HG03060 (cell line): Measurements from ENCODE around the gene CCDC92.

ENCODE experiments used
- ATAC-seq: cut with Tn5 transposase; IDR thresholded peaks from one replicate; pipeline ENCODE4 v1.9.1; 2021; ENCODE audit warnings: low read depth, moderate number of reproducible peaks; ENCODE audit not compliant: unreplicated experiment

CCDC92 gene

DNA sequence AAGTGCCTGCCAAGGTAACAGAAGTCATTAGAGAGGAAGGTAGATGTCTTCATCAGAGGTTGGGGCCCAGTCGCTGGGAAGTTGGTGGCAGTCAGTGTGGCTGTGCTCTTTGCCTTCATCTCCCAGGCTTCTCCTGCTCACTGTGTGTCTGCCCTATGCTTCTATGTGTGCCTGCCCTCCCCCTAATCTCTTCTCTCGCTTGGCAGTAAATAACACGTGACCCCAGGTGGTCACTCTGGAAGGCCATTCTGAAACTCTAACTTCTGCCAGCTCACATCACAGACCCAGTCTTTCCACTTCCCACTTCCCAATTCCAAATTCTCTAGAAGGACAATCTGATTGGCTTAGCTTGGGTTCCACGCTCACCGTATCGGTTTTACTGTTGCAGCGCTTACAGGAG, 9.6 kb upstream of the CCDC92 start:
- no peak for ATAC-seq

DNA sequence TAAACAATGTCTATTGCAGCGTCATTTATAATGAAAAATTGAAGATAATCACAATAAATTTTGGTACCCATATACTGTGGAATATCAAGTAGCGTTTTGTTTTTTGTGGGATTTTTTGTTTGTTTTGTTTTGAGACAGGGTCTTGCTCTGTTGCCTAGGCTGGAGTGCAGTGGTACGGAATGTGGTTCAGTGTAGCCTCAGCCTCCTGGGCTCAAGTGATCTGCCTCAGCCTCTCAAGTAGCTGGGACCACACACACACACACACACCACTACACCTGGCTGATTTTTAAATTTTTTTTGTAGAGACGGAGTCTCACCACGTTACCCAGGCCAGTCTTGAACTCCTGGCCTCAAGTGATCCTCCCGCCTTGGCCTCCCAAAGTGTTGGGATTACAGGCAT, 6.9 kb upstream of the CCDC92 start:
- ATAC-seq = no peak

DNA sequence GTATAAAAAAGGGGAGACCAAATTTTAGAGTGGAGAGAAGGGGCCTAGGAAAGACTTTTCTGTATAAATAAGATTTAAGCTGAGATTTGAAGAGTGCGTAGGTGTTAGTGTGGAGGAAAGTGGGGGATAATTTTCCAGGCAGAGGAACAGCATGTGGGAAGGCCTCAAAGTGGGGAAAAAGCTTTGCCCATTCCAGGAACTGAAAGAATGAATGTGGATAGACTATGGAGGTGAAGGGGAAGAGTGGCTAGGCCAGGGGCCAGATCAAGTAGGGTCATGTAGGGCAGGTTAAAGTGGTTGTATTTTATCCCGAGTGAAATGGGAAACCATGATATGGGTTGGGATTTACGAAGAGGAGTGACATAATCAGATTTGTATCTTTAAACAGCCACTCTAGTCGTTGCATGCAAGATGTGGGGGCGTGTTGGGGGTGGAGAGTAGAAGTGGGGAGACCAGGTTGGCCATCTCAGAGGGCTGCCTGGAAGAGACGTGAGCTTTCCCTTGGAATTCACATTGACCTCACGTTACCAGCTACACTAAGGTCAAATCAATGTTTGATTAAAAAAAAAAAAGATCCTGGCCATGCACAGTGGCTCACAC, 3.7 kb upstream of the CCDC92 start:
- no peak for ATAC-seq

DNA sequence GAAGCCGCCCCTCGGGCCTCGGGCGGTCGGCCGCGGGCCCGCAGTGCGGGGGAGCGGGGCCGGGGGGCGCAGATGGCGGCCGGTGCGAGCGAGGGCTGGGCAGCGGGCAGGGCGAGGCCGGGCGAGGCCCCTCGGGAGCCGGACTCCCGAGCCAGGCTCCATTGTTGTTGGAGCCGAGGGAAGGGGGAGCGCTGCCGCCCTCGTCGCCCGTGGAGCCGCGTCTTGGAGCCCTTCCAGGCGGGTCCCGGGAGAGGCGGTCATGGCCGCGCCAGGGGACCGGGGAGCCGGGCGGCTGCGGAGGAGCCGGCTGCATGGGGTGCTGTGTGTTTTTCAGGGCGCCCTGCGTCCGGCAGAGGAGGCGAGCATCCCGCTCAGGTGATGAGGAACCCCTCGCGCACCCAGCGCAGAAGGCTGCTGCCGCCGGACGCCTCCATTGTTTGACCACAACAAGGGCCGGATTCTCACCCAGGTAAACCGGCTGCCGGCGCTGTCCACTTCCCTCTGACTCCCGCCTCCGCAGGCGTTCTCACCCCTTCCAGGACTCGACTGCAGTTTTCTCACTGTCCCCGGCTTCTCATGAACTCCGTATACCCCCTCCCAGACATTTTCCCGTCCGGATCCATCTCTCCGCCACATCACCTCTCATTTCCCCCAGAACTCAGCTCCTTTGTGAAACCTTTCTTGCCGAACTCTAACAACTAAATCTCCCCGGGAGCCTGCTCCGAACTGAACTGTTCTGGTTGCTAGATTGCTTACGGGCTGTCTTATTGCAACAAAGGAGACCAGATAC, 1.1 kb upstream of the CCDC92 start:
- no peak for ATAC-seq

DNA sequence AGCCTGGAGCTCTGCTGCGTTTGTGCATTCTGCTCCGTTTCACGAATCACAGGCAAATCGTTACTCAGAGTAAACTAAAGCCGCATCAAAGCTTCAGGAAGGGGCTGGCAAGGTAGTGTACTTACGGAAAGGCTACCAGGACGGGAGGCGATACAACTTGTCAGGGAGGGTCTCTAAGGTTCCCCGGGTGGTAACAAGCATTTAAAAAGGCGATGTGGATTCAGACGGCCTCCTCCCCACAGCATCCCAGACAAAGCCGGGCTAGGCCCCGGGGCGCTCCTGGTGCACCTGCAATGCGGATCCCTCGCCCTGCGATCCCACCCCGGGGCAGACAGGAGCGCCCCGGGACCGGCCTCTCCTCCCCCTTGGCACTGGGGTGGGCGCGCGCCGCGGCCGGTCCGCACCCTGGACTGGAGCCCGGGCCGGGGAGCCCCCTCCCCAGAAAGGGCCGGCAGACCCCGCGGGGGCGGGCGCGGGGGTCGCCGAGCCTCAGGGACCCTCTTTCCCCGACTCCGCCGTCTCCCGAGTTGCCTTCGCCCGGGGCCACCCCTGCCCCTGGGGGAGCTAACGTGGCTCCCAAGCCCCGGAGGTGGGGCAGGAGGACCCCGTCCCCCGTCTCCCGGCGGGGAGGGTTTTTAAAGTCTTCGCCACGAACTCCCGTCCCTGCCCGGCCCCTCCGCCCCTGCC, 718 bp downstream of the CCDC92 start:
- ATAC-seq = no peak

DNA sequence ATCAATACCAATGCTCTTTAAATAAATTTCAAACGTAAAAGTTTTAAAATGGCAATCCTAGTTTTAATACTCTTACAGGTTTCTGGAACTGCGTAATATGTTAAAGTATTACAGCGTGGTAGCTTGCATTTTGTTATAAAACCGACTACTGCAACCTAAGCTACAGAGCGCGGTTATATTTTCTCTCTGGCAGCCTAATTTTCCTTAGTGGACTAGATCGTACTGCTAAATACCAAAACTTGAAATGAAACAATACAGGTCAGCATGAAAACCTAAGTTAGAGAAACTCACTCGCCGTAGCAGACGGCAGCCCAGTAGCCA, 1.2 kb downstream of the CCDC92 start:
- no peak for ATAC-seq

DNA sequence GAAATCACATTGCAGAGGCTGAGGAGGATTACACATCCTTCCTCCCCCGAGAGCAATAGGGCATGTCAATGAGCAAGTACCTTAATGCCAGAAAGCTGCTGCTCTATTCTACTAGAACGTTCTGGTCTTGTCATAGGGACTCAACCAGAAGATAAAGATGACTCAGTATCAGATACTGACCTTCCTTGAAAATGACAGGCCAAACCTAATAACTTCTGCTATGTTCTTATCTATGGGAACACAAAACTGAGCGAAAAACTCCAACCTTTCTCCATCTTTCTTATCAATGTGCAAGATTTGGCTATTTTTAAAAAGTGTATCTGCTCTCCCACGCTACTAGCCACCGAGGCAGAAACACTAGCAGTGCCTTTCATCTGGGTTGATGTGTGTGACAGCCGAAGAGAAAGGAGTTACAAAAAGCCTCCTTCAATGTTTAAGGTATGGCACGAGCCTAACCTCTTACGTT, 5.5 kb downstream of the CCDC92 start:
- no peak for ATAC-seq

DNA sequence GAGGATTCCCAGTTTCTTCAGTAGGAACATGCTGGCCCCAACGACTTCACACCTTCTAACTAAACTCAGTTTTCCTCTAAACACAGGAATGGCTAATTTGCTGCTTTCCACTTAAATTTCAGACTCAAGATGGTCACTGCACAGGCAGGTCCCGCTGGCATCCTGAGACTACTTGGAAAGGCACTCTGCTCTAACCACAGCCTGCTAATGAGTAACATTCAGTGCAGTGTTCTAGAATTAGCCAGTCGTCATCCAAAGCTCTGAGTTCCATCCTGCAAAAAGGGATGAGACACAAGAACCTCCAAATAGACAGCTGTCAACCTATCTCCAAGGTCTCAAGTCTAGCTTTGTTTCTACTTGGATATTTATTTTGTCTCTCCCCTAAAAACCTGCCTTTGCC, 6.0 kb downstream of the CCDC92 start:
- no peak for ATAC-seq

DNA sequence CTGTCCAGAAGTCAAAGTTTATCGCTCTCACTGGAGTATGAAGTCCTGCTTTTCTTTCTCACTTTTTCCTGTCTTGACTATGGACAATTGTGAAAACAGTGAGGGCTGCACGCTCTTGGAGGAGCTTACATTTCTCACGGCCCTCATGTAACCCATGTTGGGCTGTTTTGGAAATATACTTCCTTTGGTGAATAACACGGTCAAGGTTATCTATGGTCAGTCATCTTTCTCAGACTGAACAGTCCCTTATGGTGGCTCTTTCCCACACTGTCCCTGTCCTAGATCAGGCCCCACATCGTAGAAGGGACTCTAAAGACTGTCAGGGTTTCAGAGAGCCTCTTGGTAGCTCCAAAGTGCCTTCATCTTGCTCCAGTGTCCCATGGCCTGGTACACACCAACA, 7.2 kb downstream of the CCDC92 start:
- no peak for ATAC-seq

DNA sequence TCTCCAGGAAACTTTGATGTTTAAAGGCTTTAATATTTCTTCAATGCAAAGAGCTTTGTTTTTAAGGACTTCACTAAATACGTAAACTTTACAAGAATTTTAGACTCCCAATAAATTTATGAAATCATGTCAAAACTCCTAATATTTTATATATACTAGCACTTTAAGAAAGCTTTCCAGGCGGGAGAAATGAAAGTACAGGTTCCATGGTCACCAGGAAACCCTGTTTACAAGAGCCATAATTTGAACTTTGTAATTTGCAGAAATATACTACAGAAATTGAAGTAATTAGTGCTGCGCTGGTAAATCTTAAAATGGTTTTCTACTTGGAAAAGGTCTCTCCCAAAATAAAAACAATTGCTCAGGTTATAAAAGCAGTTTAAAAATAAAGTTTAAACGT, 8.8 kb downstream of the CCDC92 start:
- ATAC-seq = no peak

DNA sequence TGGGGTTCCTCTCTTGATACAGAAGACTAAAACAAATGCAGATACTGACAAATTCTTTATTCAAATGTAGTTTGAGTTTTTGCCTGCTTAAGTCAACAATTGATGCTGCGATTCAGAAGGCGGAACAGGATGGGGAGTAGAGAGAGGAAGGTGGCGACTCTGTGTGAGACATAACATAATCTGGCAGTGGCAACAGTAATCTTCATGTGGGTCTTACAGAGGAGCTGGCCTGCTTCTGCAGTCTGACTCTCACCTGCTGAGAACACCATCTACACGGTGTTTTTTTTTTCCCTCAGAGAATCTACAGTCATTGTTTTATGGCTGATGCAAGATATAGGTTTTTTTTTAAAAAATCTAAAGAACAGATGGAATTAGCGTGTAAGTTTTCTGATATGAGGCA, 10.1 kb downstream of the CCDC92 start:
- no peak for ATAC-seq

DNA sequence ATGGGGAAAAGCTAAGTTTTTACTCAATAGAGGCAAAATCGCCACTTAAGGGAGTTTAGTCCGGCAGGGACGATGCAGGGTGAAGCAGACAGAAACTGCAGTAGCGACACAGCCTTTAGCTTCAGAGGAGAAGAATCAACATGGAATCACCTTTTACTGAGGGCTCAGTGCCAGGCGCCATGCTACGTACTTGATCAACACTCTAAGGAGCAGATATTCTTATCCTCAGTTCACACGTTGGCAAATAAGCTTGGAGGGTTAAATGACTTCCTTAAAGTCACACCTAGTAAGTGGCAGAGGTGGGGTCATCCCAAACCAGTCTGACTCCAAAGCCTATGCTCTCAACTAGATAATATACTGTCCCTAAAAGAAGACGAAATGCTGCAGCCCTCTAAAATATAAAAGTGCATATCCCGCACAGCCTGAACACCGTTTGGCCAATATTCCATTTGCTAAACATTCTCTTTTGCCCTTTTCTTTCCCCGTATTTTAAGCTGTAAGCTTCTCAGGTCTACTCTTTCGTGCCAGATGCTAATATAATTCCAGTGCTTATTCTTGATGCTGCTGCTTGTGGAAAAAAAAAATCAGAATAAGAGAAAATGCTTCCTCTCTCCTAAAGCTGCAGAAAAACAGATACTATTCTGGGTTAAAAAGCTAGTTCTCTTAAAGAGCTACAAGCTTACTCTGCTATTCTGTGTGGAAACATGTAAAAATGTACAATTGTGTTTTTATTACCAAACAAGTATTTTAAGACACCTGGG, 10.9 kb downstream of the CCDC92 start:
- ATAC-seq = no peak

DNA sequence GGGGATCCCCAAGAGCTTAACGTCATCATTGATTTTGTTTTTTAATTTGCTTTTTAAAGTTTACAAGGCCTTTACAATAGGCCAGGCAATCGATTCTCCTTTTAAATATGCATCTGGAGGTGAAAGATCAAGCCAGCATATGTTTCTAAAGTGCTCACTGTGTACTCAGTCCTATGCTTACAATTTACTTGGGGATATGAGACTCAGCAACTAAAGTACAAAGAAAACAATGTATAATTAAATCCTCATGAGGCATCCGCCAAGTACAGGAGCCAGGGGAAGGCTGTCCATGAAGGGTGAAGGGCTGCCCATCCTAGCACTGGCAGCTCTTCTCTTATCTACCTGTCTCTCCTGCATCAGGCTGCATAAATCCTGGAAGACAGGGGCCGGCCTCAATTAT, 11.8 kb downstream of the CCDC92 start:
- no peak for ATAC-seq

DNA sequence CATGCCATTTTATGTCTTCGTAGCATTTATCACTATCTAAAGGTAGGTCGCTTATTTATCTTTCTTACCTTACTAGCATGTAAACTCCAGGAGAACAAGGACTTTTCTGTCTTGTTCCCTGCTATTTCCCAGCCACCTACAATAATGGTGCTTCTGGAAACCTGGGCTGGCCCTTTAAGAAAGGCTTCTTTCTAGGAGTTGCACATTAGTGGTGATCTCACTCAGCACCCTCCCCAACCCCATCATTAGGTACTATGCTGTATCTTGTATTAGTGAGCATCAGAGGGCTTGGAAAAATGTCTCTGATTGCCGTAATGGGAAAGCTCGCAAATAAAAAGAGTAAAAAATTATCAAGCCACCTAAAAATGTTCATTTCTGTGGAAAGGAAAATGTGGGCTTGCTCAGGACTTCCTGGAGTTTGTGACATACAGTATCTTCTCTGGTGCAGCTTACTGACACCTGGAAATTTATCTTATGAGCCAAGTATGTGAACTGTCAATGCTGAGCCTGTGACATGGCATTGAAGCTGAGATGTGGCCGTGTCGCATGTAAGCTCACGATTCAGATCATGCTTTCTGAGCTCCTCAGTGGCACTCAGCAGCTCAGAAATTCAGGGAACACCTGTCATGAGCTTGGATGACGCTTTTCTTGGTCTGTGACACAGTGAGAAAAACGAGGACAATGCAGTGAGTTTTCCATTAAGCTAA, 12.4 kb downstream of the CCDC92 start:
- no peak for ATAC-seq

DNA sequence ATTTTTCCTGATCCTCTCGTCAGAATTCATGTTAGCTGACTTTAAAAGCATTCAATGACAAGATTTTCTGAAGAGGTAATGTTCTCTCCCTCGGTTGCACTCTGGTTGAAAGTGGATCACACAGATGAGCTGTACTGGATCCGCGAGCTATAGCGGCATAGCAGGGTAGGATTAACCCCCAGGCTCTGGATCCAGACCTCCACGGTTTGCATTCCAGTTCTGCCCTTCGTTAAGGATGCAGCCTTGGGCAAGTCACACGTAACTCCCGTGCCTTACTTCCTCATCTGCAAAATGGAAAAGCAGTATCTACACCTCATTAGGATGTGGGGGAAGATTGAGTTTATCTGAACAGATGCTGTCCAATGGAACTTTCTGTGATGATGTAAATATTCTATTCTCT, 13.8 kb downstream of the CCDC92 start:
- ATAC-seq = no peak

DNA sequence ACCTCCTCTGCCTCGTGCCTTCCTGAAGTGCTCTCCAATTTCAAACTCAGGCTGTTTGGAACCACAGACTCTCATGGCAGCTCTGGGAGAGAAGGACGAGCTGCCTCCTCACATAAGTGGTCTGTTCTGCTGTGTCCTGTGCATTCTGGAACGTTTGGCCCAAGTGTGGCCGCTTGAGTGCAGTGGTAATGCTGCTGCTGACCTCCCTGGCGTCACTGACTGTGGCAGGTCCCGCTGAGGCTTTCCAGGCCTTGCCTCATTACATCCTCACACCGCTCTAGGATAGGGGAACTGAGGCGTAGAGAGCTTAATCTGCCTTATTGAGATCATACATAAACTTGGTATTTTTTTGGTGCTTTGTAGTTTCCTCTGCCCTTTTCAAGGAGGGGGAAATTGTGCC, 14.2 kb downstream of the CCDC92 start:
- no peak for ATAC-seq

DNA sequence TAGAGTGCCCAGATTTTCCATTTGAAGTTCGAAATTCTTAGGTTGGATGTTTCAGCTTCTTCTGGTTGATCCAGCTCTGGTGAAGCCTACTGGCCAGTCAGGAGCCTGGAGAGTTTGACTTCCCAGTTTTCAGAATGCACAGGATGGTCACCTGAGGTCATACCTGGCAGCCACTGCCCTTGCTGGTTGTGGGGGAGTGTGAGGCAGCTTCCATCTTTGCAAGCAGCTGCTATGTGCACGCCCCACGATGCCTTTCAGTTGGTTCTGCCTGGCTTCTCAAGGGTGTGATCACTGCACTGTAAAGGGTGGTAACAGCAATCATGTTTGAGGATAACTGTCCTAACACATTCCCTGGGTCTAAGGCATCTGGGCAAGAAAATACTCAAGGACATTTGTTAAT, 15.4 kb downstream of the CCDC92 start:
- no peak for ATAC-seq

DNA sequence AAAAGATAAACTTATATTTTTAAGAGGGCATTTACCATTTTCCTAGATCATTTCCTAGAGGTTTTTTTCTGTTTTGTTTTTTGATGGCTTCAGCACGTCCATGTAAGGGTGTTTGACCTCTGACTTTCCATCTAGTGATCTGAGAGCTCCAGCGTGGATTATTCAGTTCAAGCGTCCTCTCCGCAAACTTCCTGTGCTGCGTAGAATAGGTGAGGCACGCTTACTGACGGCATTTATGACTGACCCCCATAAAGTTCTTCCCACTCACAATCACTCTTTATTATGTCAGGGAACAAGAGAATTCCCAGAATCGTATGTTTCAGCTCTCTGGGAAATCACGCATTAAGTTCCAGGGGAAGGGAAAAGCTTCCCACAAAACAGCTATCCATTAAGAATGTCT, 16.4 kb downstream of the CCDC92 start:
- no peak for ATAC-seq

DNA sequence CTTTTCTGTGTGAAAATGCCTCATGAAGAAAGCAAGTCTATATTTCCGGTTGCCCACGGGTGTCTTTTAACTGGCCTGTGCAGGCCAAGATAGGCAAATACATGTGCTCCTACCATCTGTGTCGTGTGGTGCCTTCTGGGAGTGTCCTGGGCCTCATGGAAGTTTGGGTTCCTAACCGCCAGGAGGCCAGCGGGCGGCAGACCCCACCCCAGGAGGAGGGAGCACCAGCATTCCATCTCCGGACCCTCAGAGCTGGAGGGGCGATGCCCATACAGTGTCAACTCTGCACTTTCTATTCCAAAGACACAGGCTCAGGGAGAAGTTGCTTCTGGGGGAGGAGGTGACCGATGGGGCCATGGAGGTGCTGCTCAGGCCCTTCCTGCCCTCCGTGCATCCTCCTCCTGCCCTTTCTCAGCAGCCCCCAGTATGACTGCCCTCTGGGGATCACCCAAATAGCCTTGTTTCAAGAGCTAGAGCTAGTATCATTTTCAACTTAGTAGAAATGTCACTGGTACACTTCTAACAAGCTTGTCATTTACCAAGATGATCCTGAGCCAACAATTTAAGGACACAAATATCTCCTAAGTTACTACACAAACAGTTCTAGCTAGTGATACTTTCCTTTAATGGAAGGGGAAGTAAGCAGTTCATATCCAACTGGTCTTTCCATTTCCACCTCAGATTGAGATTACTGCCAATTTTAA, 17.8 kb downstream of the CCDC92 start:
- ATAC-seq = no peak

DNA sequence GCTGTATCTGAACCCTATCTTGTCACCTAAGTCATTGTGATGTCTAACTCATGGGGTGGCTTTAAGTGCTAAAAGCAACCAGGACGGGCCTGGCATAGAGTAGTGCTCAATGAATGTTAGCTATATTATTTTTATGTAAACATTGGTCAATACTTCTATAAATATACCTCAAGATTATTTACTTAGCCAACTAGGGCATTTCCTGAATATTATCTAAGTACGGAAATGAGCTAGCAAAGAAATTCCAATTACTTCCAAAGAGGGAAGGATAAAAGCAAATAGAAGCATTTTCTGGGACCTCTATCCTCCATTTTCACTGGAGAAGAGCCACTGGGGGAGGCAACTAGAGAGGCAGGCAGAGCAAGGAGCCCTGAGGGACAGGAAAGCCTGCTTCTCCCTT, 20.6 kb downstream of the CCDC92 start:
- no peak for ATAC-seq
